Upper lobe of left lung (tissue), 6 donors: Measurements from ENCODE around the gene KMT2E. TPM values are rescaled to one million over a fixed set of nuclear protein-coding genes. Genes with fewer than 3 reads are reported as not detected.
"Not testable (repeated sequence)": the region's sequence is repeated elsewhere in the genome, so short reads cannot be mapped to it uniquely, and the experiment has no call there.

Source experiments
- ATAC-seq, 2 donors: fragments of 200-7000 bp; cut with Tn5 transposase; one replicate each; pipeline ENCODE4 v1.9.1; 2022; ENCODE audit warnings: mild to moderate bottlenecking in 2 of 2, moderate library complexity in 2 of 2; ENCODE audit not compliant: low FRiP score in 2 of 2
- DNase-seq, 2 donors: peaks; one replicate each; pipeline ENCODE4 v3.0.0-alpha.2; 2019 to 2020
- H3K27ac ChIP-seq, 4 donors: fragments of 200-600 bp; sonication (generic); one replicate each; pipeline ENCODE4 v1.5.1; 2016 to 2019
- H3K27me3 ChIP-seq, 4 donors: fragments of 200-600 bp; sonication (generic); one replicate each; pipeline ENCODE4 v1.5.1; 2017 to 2019
- H3K36me3 ChIP-seq, 4 donors: fragments of 200-600 bp; sonication (generic); one replicate each; pipeline ENCODE4 v1.5.1; 2016 to 2019
- H3K4me1 ChIP-seq, 4 donors: fragments of 200-600 bp; sonication (generic); one replicate each; pipeline ENCODE4 v1.5.1; 2018 to 2019
- H3K4me3 ChIP-seq, 4 donors: fragments of 200-600 bp; sonication (generic); one replicate each; pipeline ENCODE4 v1.5.1; 2017 to 2019; ENCODE audit warnings: mild to moderate bottlenecking in 2 of 4, moderate library complexity in 1 of 4
- H3K9me3 ChIP-seq, 4 donors: fragments of 200-600 bp; sonication (generic); one replicate each; pipeline ENCODE4 v1.5.1; 2018 to 2019
- EP300 ChIP-seq, 4 donors: sonication (generic); formaldehyde crosslinking; IDR thresholded peaks; one replicate each; pipeline ENCODE4 v1.5.1; 2017; ENCODE audit warnings: antibody characterized with exemption in 4 of 4, control low read depth in 2 of 4
- POLR2A ChIP-seq, 4 donors: fragments of 450-650 bp; IDR thresholded peaks; one replicate each; pipeline ENCODE4 v1.5.1; 2016 to 2017; ENCODE audit warnings: antibody characterized with exemption in 4 of 4, mild to moderate bottlenecking in 2 of 4
- POLR2AphosphoS5 ChIP-seq, 2 donors: sonication (generic); formaldehyde crosslinking; IDR thresholded peaks; one replicate each; pipeline ENCODE4 v1.5.1; 2017; ENCODE audit warnings: antibody characterized with exemption in 2 of 2
- WGBS, 2 donors: methylation state at CpG; one replicate each; pipeline ENCODE4 v1.1.5; 2017 to 2018; 5-methylcytosine and 5-hydroxymethylcytosine counted together
- total RNA-seq, 6 donors: library from RNA; depleted of rRNA in 4 of 6; stranded (reverse); fragments of >200 nt in 4 of 6; gene quantifications; one replicate each; pipeline versions ENCODE4 v1.1.0 to v1.2.1, GENCODE V29; 2016 to 2021
- TF ChIP-seq, protein P1 (sequence below), 6 experiments: fragments of 450-650 bp in 4 of 6; fragments of 200-600 bp in 2 of 6; sonication (generic) in 2 of 6; IDR thresholded peaks; one replicate each; pipeline ENCODE4 v1.5.1; 2016 to 2019; ENCODE audit warnings: antibody characterized with exemption in 6 of 6
- donor health status: DM: no; HTN: no; CAD: no; lungs with moderate emphysema.
- donor health status: DM: no; HTN: yes; CAD: no; lungs with severe emphysema.

Gene KMT2E
- total RNA-seq, 6 donors from 2014 or later, result 77.3 to 182 (median 105) TPM

GRCh38 chr7:105037319-105037718, 23.3 kb downstream of the KMT2E start:
- Histone ChIP-seq H3K27ac (no peak overlapping the region), H3K4me1 (peaks cover 29 to 52% (median 45%) of the 10 kb centered on the region in 4 donors), H3K27me3 (no peaks in the 10 kb centered on the region), H3K9me3 (no peaks in the 10 kb centered on the region), H3K36me3 (peaks cover 0 to 16% (median 7%) of the 10 kb centered on the region in 4 donors), H3K4me3 (no peak overlapping the region)
- TF ChIP-seq EP300 (IDR thresholded peaks at IDR 0.05) (no peak), POLR2A (IDR thresholded peaks at IDR 0.05) (no peak), POLR2AphosphoS5 (IDR thresholded peaks at IDR 0.05) (no peak)
- TF ChIP-seq, protein P1, sequence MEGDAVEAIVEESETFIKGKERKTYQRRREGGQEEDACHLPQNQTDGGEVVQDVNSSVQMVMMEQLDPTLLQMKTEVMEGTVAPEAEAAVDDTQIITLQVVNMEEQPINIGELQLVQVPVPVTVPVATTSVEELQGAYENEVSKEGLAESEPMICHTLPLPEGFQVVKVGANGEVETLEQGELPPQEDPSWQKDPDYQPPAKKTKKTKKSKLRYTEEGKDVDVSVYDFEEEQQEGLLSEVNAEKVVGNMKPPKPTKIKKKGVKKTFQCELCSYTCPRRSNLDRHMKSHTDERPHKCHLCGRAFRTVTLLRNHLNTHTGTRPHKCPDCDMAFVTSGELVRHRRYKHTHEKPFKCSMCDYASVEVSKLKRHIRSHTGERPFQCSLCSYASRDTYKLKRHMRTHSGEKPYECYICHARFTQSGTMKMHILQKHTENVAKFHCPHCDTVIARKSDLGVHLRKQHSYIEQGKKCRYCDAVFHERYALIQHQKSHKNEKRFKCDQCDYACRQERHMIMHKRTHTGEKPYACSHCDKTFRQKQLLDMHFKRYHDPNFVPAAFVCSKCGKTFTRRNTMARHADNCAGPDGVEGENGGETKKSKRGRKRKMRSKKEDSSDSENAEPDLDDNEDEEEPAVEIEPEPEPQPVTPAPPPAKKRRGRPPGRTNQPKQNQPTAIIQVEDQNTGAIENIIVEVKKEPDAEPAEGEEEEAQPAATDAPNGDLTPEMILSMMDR (IDR thresholded peaks at IDR 0.05), result no peak
- 43 to 58% methylated on average over 2 of the region's 2 CpGs for WGBS, 2 donors
- no peak for ATAC-seq
- no peak for DNase-seq

GRCh38 chr7:105044449-105045070, 30.6 kb downstream of the KMT2E start:
- Histone ChIP-seq H3K27ac (peak overlapping the region in 2 of 4 donors; percentile 2 to 23), H3K4me3 (no peak overlapping the region), H3K36me3 (peaks cover 12 to 69% (median 22%) of the 10 kb centered on the region in 4 donors), H3K4me1 (peaks cover 20 to 49% (median 33%) of the 10 kb centered on the region in 4 donors), H3K27me3 (no peaks in the 10 kb centered on the region), H3K9me3 (no peaks in the 10 kb centered on the region)
- DNase-seq, result no peak
- no peak for ATAC-seq
- 65 to 78% methylated on average over 2 of the region's 2 CpGs for WGBS, 2 donors
- TF ChIP-seq EP300 (IDR thresholded peaks at IDR 0.05) (no peak), POLR2A (IDR thresholded peaks at IDR 0.05) (no peak), POLR2AphosphoS5 (IDR thresholded peaks at IDR 0.05) (no peak)
- TF ChIP-seq, protein P1 (IDR thresholded peaks at IDR 0.05), result no peak

GRCh38 chr7:105046414-105046813, 32.4 kb downstream of the KMT2E start:
- DNase-seq (no peak), ATAC-seq (no peak)
- 58 to 61% methylated on average over 1 of the region's 1 CpG for WGBS, 2 donors
- Histone ChIP-seq H3K9me3 (no peaks in the 10 kb centered on the region), H3K36me3 (peaks cover 13 to 70% (median 22%) of the 10 kb centered on the region in 4 donors), H3K4me3 (no peak overlapping the region), H3K27ac (peak overlapping the region in 1 of 4 donors; percentile 55), H3K4me1 (peaks cover 12 to 46% (median 23%) of the 10 kb centered on the region in 4 donors), H3K27me3 (no peaks in the 10 kb centered on the region)
- no peak for TF ChIP-seq EP300 (IDR thresholded peaks at IDR 0.05)
- TF ChIP-seq, protein P1 (IDR thresholded peaks at IDR 0.05), result no peak

DNA sequence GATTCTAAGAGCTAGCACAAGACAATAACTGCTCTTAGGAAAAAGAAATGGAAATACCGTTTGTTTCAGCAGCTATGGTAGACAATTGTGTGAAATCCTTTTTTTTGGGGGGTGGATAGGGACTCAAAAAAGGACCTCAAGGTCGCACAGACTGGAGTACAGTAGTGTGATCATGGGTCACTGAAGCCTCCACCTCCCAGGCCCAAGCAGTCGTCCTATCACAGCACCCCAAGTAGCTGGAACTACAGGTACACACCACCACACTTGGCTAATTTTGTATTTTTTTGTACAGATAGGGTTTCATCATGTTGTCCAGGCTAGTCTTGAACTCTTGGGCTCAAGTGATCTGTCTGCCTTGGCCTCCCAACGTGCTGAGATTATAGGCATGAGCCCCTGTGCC, 33.9 kb downstream of the KMT2E start:
- H3K27ac ChIP-seq, result no peak overlapping the region
- 82 to 89% methylated on average over 4 of the region's 4 CpGs for WGBS, 2 donors
- peaks cover 6 to 66% (median 17%) of the 10 kb centered on the region in 4 donors for H3K36me3 ChIP-seq
- no peaks in the 10 kb centered on the region for H3K27me3 ChIP-seq
- no peak for TF ChIP-seq EP300 (IDR thresholded peaks at IDR 0.05)
- TF ChIP-seq POLR2A (IDR thresholded peaks at IDR 0.05), result no peak
- TF ChIP-seq, protein P1 (IDR thresholded peaks at IDR 0.05), result no peak
- TF ChIP-seq POLR2AphosphoS5 (IDR thresholded peaks at IDR 0.05), result no peak
- ATAC-seq (no peak), DNase-seq (no peak)
- no peak overlapping the region for H3K4me3 ChIP-seq
- H3K4me1 ChIP-seq, result peaks cover 12 to 40% (median 22%) of the 10 kb centered on the region in 4 donors
- no peaks in the 10 kb centered on the region for H3K9me3 ChIP-seq

GRCh38 chr7:105050493-105050892, 36.5 kb downstream of the KMT2E start:
- H3K4me3 ChIP-seq, result no peak overlapping the region
- peaks cover 11 to 33% (median 21%) of the 10 kb centered on the region in 4 donors for H3K4me1 ChIP-seq
- ATAC-seq, result no peak
- no peaks in the 10 kb centered on the region for H3K9me3 ChIP-seq
- peaks cover 3 to 53% (median 8%) of the 10 kb centered on the region in 4 donors for H3K36me3 ChIP-seq
- TF ChIP-seq, protein P1 (IDR thresholded peaks at IDR 0.05), result no peak
- TF ChIP-seq EP300 (IDR thresholded peaks at IDR 0.05), result no peak
- TF ChIP-seq POLR2A (IDR thresholded peaks at IDR 0.05), result no peak
- TF ChIP-seq POLR2AphosphoS5 (IDR thresholded peaks at IDR 0.05), result no peak
- H3K27me3 ChIP-seq, result no peaks in the 10 kb centered on the region
- no peak overlapping the region for H3K27ac ChIP-seq
- no peak for DNase-seq
- 100% methylated on average over 1 of the region's 1 CpG for WGBS, 2 donors

GRCh38 chr7:105050899-105051298, 36.9 kb downstream of the KMT2E start:
- peaks cover 3 to 52% (median 6%) of the 10 kb centered on the region in 4 donors for H3K36me3 ChIP-seq

More at GRCh38 chr7:105050899-105051298, 36.9 kb downstream of the KMT2E start:
- peaks cover 15 to 37% (median 21%) of the 10 kb centered on the region in 4 donors for H3K4me1 ChIP-seq
- H3K4me3 ChIP-seq, H3K9me3 ChIP-seq, H3K27me3 ChIP-seq, DNase-seq, ATAC-seq, H3K27ac ChIP-seq: not testable (repeated sequence)
- 90 to 93% methylated on average over 7 of the region's 7 CpGs for WGBS, 2 donors
